Panc1 (cell line): ENCODE results near the gene DAAM2. TPM values are rescaled to one million over a fixed set of nuclear protein-coding genes. Genes with fewer than 3 reads are reported as not detected.

ENCODE experiments used
- ATAC-seq: fragments of 200-7000 bp; cut with Tn5 transposase; 2 replicates; pipeline ENCODE4 v1.9.1; 2020; ENCODE audit warnings: mild to moderate bottlenecking, moderate library complexity
- BruUV-seq: library from RNA; stranded (reverse); fragments of 400-500 nt; replicated peaks from 2 replicates; lab custom pipeline; 2021; lab: Mats Ljungman, UMichigan
- CTCF ChIA-PET: fragments of 300-600 bp; sonication (Branson Sonifier 250); formaldehyde crosslinking; loops from one replicate; lab custom pipeline; 2022; ENCODE audit warnings: antibody characterized with exemption; lab: Charles Lee
- POLR2A ChIA-PET: fragments of 300-600 bp; sonication (Branson Sonifier 250); formaldehyde crosslinking; loops from one replicate; lab custom pipeline; 2022; ENCODE audit warnings: antibody characterized with exemption; lab: Charles Lee
- DNase-seq: peaks from one replicate; pipeline ENCODE4 v3.0.0-alpha.2; 2010; ENCODE audit warnings: low read depth, low spot score
- H3K27ac ChIP-seq: 2 replicates; pipeline ENCODE4 v1.5.1; 2011; ENCODE audit warnings: mild to moderate bottlenecking, low read length, inconsistent platforms
- H3K27me3 ChIP-seq: fragments of 200-500 bp; sonication (Bioruptor generic); 2 replicates; pipeline ENCODE4 v1.6.0; 2014; ENCODE audit warnings: low read length, inconsistent platforms; ENCODE audit not compliant: control insufficient read depth, insufficient read depth
- H3K36me3 ChIP-seq: fragments of 200-500 bp; sonication (Bioruptor generic); 2 replicates; pipeline ENCODE4 v1.5.1; 2014; ENCODE audit warnings: inconsistent platforms, mild to moderate bottlenecking, low read length, moderate library complexity; ENCODE audit not compliant: control insufficient read depth, insufficient read depth
- H3K4me1 ChIP-seq: 2 replicates; pipeline ENCODE4 v1.5.1; 2011; ENCODE audit warnings: inconsistent platforms, mild to moderate bottlenecking, low read length, moderate library complexity; ENCODE audit not compliant: control insufficient read depth, insufficient read depth
- H3K4me3 ChIP-seq, 2 experiments: 2 replicates each; pipeline ENCODE4 v1.5.1; 2011 to 2012; ENCODE audit warnings: low read depth in 2 of 2, low read length in 2 of 2, mild to moderate bottlenecking in 2 of 2, inconsistent platforms in 1 of 2, moderate library complexity in 1 of 2
- H3K9me3 ChIP-seq: fragments of 200-500 bp; sonication (Bioruptor generic); 2 replicates; pipeline ENCODE4 v1.5.1; 2014; ENCODE audit warnings: low read depth, mild to moderate bottlenecking, inconsistent platforms, low read length, moderate library complexity; ENCODE audit not compliant: control insufficient read depth, insufficient read depth
- POLR2AphosphoS5 ChIP-seq: IDR thresholded peaks from 2 replicates; pipeline ENCODE4 v1.6.1; 2012; ENCODE audit warnings: mild to moderate bottlenecking, low read depth, low read length, moderate library complexity
- REST ChIP-seq, 2 experiments: IDR thresholded peaks; 2 replicates each; pipeline ENCODE4 v1.6.1; 2011 to 2012; ENCODE audit warnings: low read depth in 2 of 2, control low read depth in 1 of 2, low read length in 1 of 2, mild to moderate bottlenecking in 1 of 2, moderate library complexity in 1 of 2; ENCODE audit not compliant: insufficient read depth in 1 of 2
- SIN3A ChIP-seq: IDR thresholded peaks from 2 replicates; pipeline ENCODE4 v1.6.1; 2012; ENCODE audit warnings: low read depth, mild to moderate bottlenecking, low read length, moderate library complexity, borderline replicate concordance; ENCODE audit not compliant: insufficient read depth
- TCF7L2 ChIP-seq: IDR thresholded peaks from 2 replicates; pipeline ENCODE4 v1.6.1; 2011; ENCODE audit warnings: mild to moderate bottlenecking, low read depth, low read length, inconsistent platforms
- in situ Hi-C: cut with HindIII; loops from 2 replicates; pipeline ENCODE4 v1.10.0; 2016; ENCODE audit warnings: low sequenced_read_pairs, low pct_unique_long_range_greater_than_20kb
- intact Hi-C: fragments of 100-400 bp; cut with micrococcal nuclease; formaldehyde crosslinking; loops from one replicate; pipeline ENCODE4 v1.10.0; 2022; ENCODE audit not compliant: unreplicated experiment
- total RNA-seq: library from RNA; stranded (reverse); gene quantifications from one replicate; pipeline ENCODE4 v1.2.1, GENCODE V29; 2021; ENCODE audit not compliant: unreplicated experiment
- TF ChIP-seq, protein P1 (sequence below): fragments of 450-650 bp; IDR thresholded peaks from 2 replicates; pipeline ENCODE4 v1.5.1; 2017; ENCODE audit warnings: mild to moderate bottlenecking

The DAAM2 gene
- total RNA-seq, 1 experiment from 2014 or later = not detected

DNA sequence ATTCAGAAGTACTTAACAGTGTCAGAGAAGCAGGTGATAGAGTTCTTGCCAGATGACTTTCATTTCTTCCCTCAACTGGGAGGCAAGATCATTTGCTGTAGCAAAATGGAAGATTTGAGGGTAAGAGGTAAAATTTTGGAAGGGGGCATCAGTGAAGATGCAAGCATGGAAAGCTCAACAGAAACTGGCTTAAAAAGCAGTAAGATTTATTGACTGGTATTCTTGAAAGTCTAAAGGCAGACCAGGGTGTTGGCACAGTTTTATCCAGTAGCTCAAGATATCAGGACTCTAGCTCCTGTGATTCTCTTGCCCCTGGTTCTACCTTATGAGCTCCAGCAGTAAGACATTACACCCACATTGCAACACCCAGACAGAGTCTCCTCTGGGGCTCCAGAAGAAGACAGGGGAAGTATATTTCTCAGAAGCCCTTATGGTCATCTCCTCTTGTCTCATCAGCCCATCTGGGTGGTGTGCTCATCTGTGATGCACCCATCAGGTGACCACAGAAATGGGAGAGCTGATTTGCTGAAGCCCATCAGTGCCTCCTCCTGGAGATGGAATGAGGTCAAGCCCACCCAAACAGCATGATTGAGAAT, 158.0 kb downstream of the DAAM2 start:
- Histone ChIP-seq H3K9me3 (no peaks in the 10 kb centered on the region), H3K4me1 (no peaks in the 10 kb centered on the region), H3K36me3 (no peaks in the 10 kb centered on the region), H3K27me3 (peaks cover 2% of the 10 kb centered on the region; the same call in 1 of the 2 replicates), H3K27ac (no peak overlapping the region), H3K4me3 (no peak overlapping the region)
- BruUV-seq = no TSS peak
- DNase-seq (no peak), ATAC-seq (no peak)
- POLR2A ChIA-PET = no interaction called here
- in situ Hi-C loops (no loop called here), intact Hi-C loops (no loop called here)
- TF ChIP-seq POLR2AphosphoS5 = no peak
- no peak for TF ChIP-seq REST (IDR thresholded peaks at IDR 0.05; ENCODE audit: insufficient read depth in 1 of 2, low read depth in 2 of 2, low read length in 1 of 2)
- TF ChIP-seq, protein P1, sequence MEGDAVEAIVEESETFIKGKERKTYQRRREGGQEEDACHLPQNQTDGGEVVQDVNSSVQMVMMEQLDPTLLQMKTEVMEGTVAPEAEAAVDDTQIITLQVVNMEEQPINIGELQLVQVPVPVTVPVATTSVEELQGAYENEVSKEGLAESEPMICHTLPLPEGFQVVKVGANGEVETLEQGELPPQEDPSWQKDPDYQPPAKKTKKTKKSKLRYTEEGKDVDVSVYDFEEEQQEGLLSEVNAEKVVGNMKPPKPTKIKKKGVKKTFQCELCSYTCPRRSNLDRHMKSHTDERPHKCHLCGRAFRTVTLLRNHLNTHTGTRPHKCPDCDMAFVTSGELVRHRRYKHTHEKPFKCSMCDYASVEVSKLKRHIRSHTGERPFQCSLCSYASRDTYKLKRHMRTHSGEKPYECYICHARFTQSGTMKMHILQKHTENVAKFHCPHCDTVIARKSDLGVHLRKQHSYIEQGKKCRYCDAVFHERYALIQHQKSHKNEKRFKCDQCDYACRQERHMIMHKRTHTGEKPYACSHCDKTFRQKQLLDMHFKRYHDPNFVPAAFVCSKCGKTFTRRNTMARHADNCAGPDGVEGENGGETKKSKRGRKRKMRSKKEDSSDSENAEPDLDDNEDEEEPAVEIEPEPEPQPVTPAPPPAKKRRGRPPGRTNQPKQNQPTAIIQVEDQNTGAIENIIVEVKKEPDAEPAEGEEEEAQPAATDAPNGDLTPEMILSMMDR = no peak
- CTCF ChIA-PET = no interaction called here

DNA sequence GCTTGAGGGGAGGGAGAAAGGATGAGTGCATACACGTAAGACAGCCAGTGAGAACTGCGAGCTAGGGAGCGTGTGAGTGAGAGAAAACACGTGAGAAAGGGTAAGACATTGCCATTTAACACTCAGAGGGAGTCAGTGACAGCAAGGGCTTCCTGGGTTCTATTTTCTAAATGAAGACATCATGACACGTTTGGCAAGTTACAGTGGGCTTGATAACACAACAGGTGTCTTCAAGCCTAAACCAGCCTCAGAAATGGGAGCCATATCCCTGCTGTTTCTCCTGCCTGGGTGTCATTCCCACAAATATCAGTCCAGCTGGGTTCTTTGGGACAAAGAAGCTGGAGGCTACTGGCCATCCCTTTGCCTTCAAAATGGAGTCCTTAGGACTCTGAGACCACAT, 159.0 kb downstream of the DAAM2 start:
- H3K4me1 ChIP-seq = no peaks in the 10 kb centered on the region
- H3K4me3 ChIP-seq = no peak overlapping the region
- DNase-seq = no peak
- BruUV-seq = no TSS peak
- H3K9me3 ChIP-seq = no peaks in the 10 kb centered on the region
- CTCF ChIA-PET = no interaction called here
- POLR2A ChIA-PET = no interaction called here
- intact Hi-C loops (no loop called here), in situ Hi-C loops (no loop called here)
- peaks cover 2% of the 10 kb centered on the region; the same call in 1 of the 2 replicates for H3K27me3 ChIP-seq
- H3K36me3 ChIP-seq = no peaks in the 10 kb centered on the region
- no peak for ATAC-seq
- H3K27ac ChIP-seq = no peak overlapping the region
- TF ChIP-seq, protein P1 = no peak
- TF ChIP-seq SIN3A = no peak
- TF ChIP-seq REST (IDR thresholded peaks at IDR 0.05; ENCODE audit: insufficient read depth in 1 of 2, low read depth in 2 of 2, low read length in 1 of 2) = no peak
- TF ChIP-seq TCF7L2 = no peak
- no peak for TF ChIP-seq POLR2AphosphoS5
